ENCODE measurements around the gene MACROD2. TPM values are rescaled to one million over a fixed set of nuclear protein-coding genes. Genes with fewer than 3 reads are reported as not detected.

Gene MACROD2
- total and polyA plus RNA-seq, 2 of the 4 experiments (the other 2 are of a cell fraction): not detected

DNA sequence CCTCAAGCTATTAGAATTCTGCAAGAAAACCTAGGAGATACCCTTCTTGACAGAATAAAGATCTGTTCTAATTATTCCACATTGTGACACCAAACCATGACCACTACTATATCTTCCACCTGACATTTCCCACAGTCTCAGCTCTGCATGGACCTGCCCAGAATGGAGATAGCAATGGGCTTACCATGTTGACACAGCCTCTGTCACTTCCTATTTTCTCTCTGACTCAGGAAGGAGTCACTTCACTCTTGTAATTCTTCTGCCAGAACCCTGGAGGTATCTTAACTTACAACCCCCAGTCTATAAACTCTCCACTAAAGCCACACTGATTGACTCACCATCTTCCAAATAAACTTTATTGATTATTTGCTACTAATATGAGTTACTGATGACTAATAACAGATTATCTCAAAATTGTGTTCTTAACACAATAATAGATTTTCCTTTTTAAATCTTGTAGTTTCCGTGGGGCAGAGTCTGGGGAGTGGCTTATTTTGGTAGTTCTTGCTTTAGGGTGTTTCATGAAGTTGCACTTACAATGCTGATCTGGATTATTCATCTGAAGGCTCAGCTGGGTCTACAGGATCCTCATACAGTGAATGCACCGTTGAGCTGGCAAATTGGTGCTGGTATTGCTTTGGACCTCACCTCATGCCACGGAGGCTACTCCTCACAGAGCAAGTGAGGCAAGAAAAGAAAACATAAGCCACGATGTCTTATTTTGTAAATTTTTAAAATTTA is 1708.0 kb downstream of the MACROD2 start:
- Histone ChIP-seq H3K4me2 (ENCODE audit: low read depth, low read length) (peak overlapping the region; percentile 23; the same call in 1 of the 2 replicates), H3K27ac (ENCODE audit: insufficient read depth, low read length) (no peak overlapping the region), H3K18ac (ENCODE audit: low read depth, low read length) (no peak overlapping the region; the same call in 1 of the 2 replicates), H2BK20ac (ENCODE audit: low read depth, low read length) (peak overlapping the region; percentile 75; the same call in 1 of the 2 replicates), H4K5ac (ENCODE audit: low read depth, low read length) (no peak overlapping the region), H3K36me3 (ENCODE audit: control insufficient read depth, insufficient read depth, low read length) (no peaks in the 10 kb centered on the region), H2AK5ac (ENCODE audit: low read depth, low read length) (no peak overlapping the region; the same call in 1 of the 2 replicates), H2BK5ac (ENCODE audit: low read depth, low read length, poor library complexity, severe bottlenecking) (peak overlapping the region; percentile 67), H2AFZ (replicated peaks; ENCODE audit: low read length, poor library complexity) (peak overlapping the region; percentile 61), H3K27me3 (ENCODE audit: control insufficient read depth, insufficient read depth, low read length) (no peaks in the 10 kb centered on the region), H4K91ac (ENCODE audit: insufficient read depth, low read depth, low read length) (no peak overlapping the region), H3K9me3 (ENCODE audit: control insufficient read depth, insufficient read depth, low read length) (no peaks in the 10 kb centered on the region), H3K9ac (ENCODE audit: low read depth, low read length) (no peak overlapping the region), H2BK15ac (ENCODE audit: low read depth, low read length) (peak overlapping the region; percentile 76; the same call in 1 of the 3 replicates), H2AK9ac (replicated peaks; ENCODE audit: low read depth, low read length, poor library complexity) (peak overlapping the region; percentile 44), H3K56ac (ENCODE audit: extremely low read depth, insufficient read depth, low read length) (no peak overlapping the region), H3K9me1 (ENCODE audit: insufficient read depth, low read length) (no peaks in the 10 kb centered on the region), H3K4me1 (ENCODE audit: control insufficient read depth, insufficient read depth, low read length) (peaks cover 2% of the 10 kb centered on the region; the same call in 1 of the 2 replicates), H4K8ac (ENCODE audit: low read depth in 2 of 2, low read length in 2 of 2) (peak overlapping the region in 1 of 2 experiments; percentile 68; a peak in 1 of 4 replicates), H3K23ac (ENCODE audit: low read depth, low read length) (peak overlapping the region; percentile 16; the same call in 1 of the 2 replicates), H3K14ac (replicated peaks; ENCODE audit: low read depth, low read length) (peak overlapping the region; percentile 83), H3K4me3 (ENCODE audit: insufficient read depth, low read depth, low read length) (no peak overlapping the region), H3K79me1 (ENCODE audit: low read depth in 1 of 2, low read length in 2 of 2) (no peaks in the 10 kb centered on the region), H2BK120ac (ENCODE audit: low read depth, low read length) (peak overlapping the region; percentile 59), H3K4ac (ENCODE audit: low read depth, low read length) (peak overlapping the region; percentile 81), H4K20me1 (ENCODE audit: insufficient read depth, low read length) (no peaks in the 10 kb centered on the region)
- WGBS, 2 experiments (ENCODE audit: extremely low coverage in 2 of 2, insufficient read length in 1 of 2): 100% methylated on average over 1 of the region's 4 CpGs; no CpG with 5 or more reads in 1 of the 2 experiments
- ChIA-PET POLR2A (ENCODE audit: unreplicated experiment) (no interaction called here), CTCF (no interaction called here)
- TF ChIP-seq, protein P1, sequence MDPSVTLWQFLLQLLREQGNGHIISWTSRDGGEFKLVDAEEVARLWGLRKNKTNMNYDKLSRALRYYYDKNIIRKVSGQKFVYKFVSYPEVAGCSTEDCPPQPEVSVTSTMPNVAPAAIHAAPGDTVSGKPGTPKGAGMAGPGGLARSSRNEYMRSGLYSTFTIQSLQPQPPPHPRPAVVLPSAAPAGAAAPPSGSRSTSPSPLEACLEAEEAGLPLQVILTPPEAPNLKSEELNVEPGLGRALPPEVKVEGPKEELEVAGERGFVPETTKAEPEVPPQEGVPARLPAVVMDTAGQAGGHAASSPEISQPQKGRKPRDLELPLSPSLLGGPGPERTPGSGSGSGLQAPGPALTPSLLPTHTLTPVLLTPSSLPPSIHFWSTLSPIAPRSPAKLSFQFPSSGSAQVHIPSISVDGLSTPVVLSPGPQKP (IDR thresholded peaks at IDR 0.05; ENCODE audit: borderline replicate concordance, low read depth, low read length): no peak
- TF ChIP-seq CEBPB (IDR thresholded peaks at IDR 0.05; ENCODE audit: low read depth, low read length) (peak; percentile 32; the same call in 1 of the 2 replicates), SMC3 (IDR thresholded peaks at IDR 0.05; ENCODE audit: low read depth, low read length) (no peak), FOS (IDR thresholded peaks at IDR 0.05; ENCODE audit: low read depth, low read length) (peak; percentile 47; the same call in 1 of the 2 replicates), MAFK (IDR thresholded peaks at IDR 0.05; ENCODE audit: low read depth, low read length) (no peak)
- dilution Hi-C loops (cut with HindIII; ENCODE audit: low sequenced_read_pairs, unreplicated experiment): no loop called here
- intact Hi-C loops (cut with micrococcal nuclease): no loop called here
- peak; percentile 87 for DNase-seq
- in situ Hi-C loops (cut with MboI; ENCODE audit: low sequenced_read_pairs): no loop called here
- ATAC-seq (ENCODE audit: low read depth): no peak
- BruUV-seq (replicated peaks): no TSS peak

All from IMR-90 (cell line).